ENCODE results near the gene GOSR1.
"Not testable (repeated sequence)": the region's sequence is repeated elsewhere in the genome, so short reads cannot be mapped to it uniquely, and the experiment has no call there.

GRCh38 chr17:30446640-30447039 is 30.6 kb upstream of the GOSR1 start:
- TF ChIP-seq CTCF (IDR thresholded peaks at IDR 0.05; ENCODE audit: low read length); EZH2 (optimal IDR thresholded peaks at IDR 0.05; ENCODE audit: low read depth, low read length): not testable (repeated sequence)
